ENCODE results near the gene SPPL2B. TPM values are rescaled to one million over a fixed set of nuclear protein-coding genes. Genes with fewer than 3 reads are reported as not detected.

Gene SPPL2B
- polyA plus RNA-seq, 1 of the 3 experiments (the other 2 are of a cell fraction) = 58.1 TPM

GRCh38 chr19:2385053-2385721 is 56.7 kb downstream of the SPPL2B start:
- Histone ChIP-seq H3K27ac (ENCODE audit: low read depth in 2 of 2, low read length in 1 of 2) (0 out of 4 replicates have a peak overlapping the region, but pooled peaks of 1 of the 2 experiments have one; percentile 11), H4K20me1 (ENCODE audit: insufficient read depth) (no peaks in the 10 kb centered on the region), H3K9me3 (no peaks in the 10 kb centered on the region), H3K79me2 (ENCODE audit: insufficient read depth) (no peaks in the 10 kb centered on the region), H3F3A (replicated peaks; ENCODE audit: insufficient read depth) (peaks cover 12% of the 10 kb centered on the region), H3K4me3 (ENCODE audit: low read depth in 2 of 2, low read length in 1 of 2) (peak overlapping the region; percentile 12 to 57; a peak in 3 of 4 replicates), H3K36me3 (replicated peaks in 1 of 2; ENCODE audit: control insufficient read depth in 1 of 2, insufficient read depth in 2 of 2, low read length in 1 of 2) (no peaks in the 10 kb centered on the region), H3K9me2 (no peaks in the 10 kb centered on the region), H3K4me1 (ENCODE audit: control insufficient read depth in 1 of 2, insufficient read depth in 2 of 2, low read depth in 1 of 2, low read length in 1 of 2) (no peaks in the 10 kb centered on the region; a peak in 1 of 4 replicates), H2AFZ (ENCODE audit: low read depth) (peak overlapping the region; percentile 81; the same call in 1 of the 2 replicates), H3K9ac (no peak overlapping the region), H3K27me3 (ENCODE audit: insufficient read depth) (peaks cover 27% of the 10 kb centered on the region; the same call in 1 of the 2 replicates), H3K4me2 (peak overlapping the region; percentile 71)
- DNase-seq = peak; percentile 95
- 12% methylated on average over 20 of the region's 37 CpGs for WGBS (ENCODE audit: low lambda C conversion rate)
- ChIA-PET POLR2A (no interaction called here), CTCF (interaction anchor here (0.6 kb wide), 1 partner anchor 91 kb away, joined by 3 read pairs; no protein-coding TSS in a partner anchor)
- TF ChIP-seq USF2 (IDR thresholded peaks at IDR 0.05; ENCODE audit: borderline replicate concordance, low read depth, low read length) = no peak
- peak; percentile 78 for TF ChIP-seq TCF12 (IDR thresholded peaks at IDR 0.05)
- TF ChIP-seq POLR2AphosphoS5 (IDR thresholded peaks at IDR 0.05; ENCODE audit: low read depth, low read length) = peak; percentile 17; the same call in 1 of the 2 replicates
- no peak for TF ChIP-seq GABPA (IDR thresholded peaks at IDR 0.05; ENCODE audit: low read depth)
- no peak for TF ChIP-seq IRF3 (IDR thresholded peaks at IDR 0.05; ENCODE audit: low read depth, low read length)
- TF ChIP-seq RFX5 (IDR thresholded peaks at IDR 0.05; ENCODE audit: low read length) = no peak; the same call in 1 of the 2 replicates
- TF ChIP-seq ZBTB33 (IDR thresholded peaks at IDR 0.05; ENCODE audit: borderline replicate concordance, low read depth) = no peak
- TF ChIP-seq USF1 (IDR thresholded peaks at IDR 0.05; ENCODE audit: borderline replicate concordance, low read depth) = no peak
- peak; percentile 85 for TF ChIP-seq MXI1 (IDR thresholded peaks at IDR 0.05; ENCODE audit: low read depth, low read length)
- TF ChIP-seq MAX (IDR thresholded peaks at IDR 0.05; ENCODE audit: low read depth) = peak; percentile 96
- no peak for TF ChIP-seq GATA2 (CRISPR knock-in tag; IDR thresholded peaks at IDR 0.05)
- TF ChIP-seq CTCF (IDR thresholded peaks at IDR 0.05) = 0 out of 2 replicates have a peak, but pooled peaks have one; percentile 6
- TF ChIP-seq SIN3A (IDR thresholded peaks at IDR 0.05; ENCODE audit: borderline replicate concordance, low read depth, low read length) = peak; percentile 76; the same call in 1 of the 2 replicates
- no peak for TF ChIP-seq SMC3 (IDR thresholded peaks at IDR 0.05; ENCODE audit: low read depth, low read length)
- TF ChIP-seq PBX3 (IDR thresholded peaks at IDR 0.05) = 0 out of 2 replicates have a peak, but pooled peaks have one; percentile 12
- peak; percentile 83 for TF ChIP-seq FOSL2 (IDR thresholded peaks at IDR 0.05; ENCODE audit: borderline replicate concordance, low read depth)
- peak; percentile 40; the same call in 1 of the 2 replicates for TF ChIP-seq YY1 (IDR thresholded peaks at IDR 0.05; ENCODE audit: low read depth)
- no peak for TF ChIP-seq RCOR1 (IDR thresholded peaks at IDR 0.05; ENCODE audit: low read length)
- TF ChIP-seq REST (IDR thresholded peaks at IDR 0.05; ENCODE audit: low read depth, low read length) = no peak
